HG03457 (cell line): ENCODE measurements around the gene PPP6R3.

Experiments
- ATAC-seq: cut with Tn5 transposase; IDR thresholded peaks from one replicate; pipeline ENCODE4 v1.9.1; 2021; ENCODE audit warnings: moderate number of reproducible peaks; ENCODE audit not compliant: unreplicated experiment

Gene PPP6R3

DNA sequence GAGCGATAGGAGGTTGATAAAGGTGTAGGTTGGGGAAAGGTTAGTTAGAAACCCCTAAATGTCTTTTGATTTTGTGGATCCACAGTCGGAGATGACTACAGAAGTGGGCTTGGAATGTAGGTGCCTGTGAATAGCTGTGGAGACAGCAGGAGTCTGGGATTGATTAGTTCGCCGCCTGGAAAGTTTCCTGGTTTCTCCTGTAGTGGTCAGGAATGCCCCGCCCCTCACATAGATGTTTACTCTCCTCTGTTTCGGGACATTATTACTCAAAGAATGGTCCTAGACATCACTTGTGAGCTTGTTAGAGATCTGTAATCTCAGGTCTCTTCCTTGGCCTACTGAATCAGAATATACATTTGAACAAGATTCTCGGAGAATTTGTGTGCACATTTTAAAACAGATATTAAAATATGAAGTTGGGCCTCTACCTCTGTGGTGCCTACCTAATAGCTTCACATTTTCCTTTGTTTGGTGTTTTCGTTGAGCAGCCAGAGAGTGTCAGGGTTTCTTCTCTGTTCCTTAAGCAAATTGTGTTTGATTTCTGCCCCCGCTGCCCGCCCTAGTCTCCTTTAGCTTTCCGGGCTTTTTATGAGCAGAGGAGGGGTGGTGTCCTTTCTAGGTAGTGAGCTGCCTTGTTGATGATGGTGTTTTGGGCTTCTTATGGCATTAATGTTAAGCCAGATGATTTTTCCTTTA lies 89.4 kb downstream of the PPP6R3 start:
- ATAC-seq = no peak

DNA sequence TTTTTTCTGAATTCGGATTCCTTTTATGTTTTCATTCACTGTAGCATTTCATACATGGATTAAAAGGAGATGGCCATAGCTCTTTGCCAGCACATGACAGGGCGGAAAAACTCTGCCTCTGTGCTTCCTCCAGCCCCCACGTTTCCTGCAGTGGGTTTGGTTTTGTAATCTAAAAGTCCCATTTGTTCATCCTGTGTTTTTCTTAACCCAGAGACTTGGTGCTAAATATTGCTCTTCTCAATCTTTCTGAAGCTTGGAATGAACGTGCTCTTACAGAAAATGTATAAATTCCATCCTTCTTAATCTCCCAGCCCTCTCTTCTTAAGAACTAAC lies 89.9 kb downstream of the PPP6R3 start:
- ATAC-seq = no peak

DNA sequence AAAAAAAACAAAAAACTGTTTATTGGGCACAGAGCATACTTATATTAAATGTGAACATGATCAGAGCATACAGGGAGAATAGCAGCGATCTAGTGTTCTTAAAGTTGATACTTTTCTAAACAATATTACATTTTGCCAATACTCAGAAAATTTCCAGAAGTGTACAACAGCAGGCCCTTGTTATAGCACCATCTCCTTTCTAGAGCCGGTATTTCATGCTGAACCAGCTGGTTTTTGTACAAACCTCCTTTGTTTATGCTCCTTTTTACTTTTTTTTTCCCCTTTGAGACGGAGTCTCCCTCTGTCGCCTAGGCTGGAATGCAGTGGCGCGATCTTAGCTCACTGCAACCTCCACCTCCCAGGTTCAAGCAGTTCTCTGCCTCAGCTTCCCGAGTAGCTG lies 90.7 kb downstream of the PPP6R3 start:
- no peak for ATAC-seq

DNA sequence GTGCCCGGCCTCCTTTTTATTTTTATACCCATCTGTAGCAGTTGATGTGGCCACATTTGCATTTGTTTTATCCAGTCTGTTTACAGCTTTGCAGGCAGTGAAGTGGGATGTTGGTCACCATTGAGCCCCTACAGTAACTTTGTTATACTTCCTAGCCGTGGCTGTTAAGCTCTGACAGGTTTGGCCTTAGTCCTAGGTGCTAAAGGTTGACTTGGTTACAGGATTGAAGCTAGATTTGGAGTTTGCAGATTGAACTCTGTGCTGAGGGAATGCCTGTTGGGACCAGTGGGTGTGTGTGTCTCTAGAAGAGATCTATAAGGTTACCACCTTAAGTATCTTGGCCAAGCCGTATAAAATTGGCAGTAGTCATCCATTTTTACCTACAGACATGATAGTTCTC lies 91.2 kb downstream of the PPP6R3 start:
- ATAC-seq = no peak

DNA sequence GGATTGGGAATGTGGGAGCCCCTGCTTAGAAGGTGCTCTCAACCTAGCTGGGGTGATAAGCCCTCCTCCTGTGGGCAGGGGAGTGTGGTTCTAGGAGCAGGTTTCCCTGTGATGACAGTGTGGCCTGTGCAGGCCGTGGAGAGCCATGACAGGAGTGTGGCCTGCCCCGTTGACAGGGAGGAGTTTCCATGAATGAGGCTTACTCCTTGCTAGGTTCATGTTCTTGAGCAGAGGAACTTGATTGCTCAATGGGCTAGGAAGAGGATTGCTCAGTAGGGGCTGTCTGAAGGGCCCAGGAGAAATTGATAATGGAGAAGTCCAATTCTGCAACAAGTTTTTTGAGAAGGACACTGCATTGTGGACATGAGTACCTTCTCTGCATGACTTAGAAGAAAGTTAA lies 92.0 kb downstream of the PPP6R3 start:
- ATAC-seq = no peak

DNA sequence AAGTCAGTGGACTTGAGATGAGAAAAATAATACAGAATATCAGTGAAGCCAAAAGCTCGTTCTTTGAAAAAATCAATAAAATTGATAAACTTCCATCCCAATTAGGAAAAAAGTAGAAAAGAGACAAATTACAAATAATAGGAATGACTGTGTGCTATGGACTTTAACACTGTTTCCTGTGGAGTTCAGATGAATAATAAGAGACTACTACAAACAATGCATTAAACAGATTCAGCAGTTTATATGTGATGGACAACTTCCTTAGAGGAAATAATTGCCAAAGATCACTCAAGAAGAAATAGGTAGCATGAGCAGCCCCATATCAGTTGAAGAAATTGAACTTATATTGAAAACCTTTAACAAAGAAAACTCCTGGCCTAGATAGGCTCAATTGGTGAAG lies 99.7 kb downstream of the PPP6R3 start:
- no peak for ATAC-seq

DNA sequence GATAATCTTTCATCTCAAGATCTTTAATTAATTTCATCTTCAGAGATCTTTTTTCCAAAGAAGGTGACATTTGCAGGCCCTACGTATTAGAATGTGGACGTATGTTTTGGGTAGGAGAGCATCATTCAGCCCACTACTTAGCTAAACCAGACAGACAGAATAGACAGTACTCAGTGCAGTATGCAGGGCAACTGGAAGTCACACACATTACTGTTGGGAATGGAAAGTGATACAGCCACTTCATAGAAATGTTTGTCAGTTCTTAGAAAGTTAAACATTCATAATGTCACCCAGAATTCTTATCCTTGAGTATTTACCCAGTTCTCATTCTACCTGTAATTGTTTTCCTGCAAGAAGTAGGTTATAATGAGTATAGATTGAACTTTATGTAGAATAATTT lies 102.9 kb downstream of the PPP6R3 start:
- ATAC-seq = no peak

DNA sequence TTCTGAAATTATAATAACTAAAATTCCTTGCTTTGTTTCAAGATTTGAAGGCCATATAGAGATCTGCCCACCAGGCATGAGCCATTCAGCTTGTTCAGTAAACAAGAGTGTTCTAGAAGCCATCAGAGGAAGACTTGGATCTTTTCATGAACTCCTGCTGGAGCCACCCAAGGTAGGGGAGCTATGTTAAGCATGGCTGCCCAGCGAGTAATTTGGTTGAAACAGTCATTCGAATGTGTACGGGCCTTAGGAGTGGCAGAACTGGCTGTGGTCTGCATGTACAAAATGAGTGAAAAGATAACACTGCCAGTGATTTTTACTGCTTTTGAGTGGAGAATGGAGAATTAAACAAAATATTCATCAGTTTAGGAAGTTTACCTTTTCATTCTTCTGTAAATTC lies 103.7 kb downstream of the PPP6R3 start:
- ATAC-seq = no peak

DNA sequence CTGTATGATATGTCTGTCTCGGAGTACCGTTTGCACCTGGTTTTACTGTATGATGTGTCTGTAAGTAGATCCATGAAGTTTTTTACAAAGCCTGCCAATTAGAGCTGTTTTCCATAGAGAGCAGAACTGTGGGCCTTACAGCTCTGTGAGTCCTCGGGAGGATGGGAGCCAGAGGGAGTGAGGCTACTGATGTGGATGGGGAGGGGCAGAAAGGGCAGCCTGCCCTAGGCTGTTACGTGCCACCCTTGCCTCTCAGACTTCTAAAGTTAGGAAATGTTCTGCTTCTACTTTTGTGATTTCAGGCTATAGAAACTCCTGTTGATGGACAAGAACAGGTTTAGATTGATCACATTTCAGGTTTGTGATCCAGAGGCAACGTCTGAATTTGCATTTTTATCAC lies 105.2 kb downstream of the PPP6R3 start:
- ATAC-seq = no peak

DNA sequence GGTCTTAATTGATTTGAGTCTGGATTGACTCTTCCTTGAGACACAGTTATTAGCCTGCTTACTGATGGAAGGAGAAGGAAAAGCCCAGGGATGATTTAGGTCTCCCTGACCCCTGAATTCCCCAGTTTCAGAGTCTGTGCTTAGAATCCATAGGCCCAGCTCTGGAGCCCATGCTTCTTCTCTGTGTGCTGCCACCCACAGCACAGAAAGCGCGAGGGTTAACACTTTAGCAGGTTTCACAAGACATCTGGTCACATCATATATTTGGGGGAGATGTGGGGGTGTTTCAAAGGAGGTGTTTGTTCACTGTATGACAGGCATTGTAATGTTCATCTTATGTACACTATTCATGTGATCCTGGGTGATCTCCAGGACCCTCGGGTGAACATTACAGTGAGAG lies 107.0 kb downstream of the PPP6R3 start:
- no peak for ATAC-seq

DNA sequence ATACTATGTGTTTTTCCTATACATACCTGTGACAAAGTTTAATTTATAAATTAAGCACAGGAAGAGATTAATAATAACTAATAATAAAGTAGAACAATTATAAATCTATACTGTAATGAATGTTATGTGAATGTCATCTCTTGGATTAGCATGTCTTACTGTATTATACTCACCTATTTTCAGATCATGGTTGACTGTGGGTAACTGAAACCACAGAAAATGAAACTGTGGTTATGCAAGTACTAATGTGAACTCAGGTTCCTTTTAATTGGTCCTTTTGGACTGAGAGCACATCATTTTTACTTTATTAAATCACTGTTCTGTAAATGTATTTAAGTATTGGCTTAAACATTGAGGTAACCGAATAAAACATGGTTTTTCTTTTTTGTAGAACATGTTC lies 108.8 kb downstream of the PPP6R3 start:
- no peak for ATAC-seq

DNA sequence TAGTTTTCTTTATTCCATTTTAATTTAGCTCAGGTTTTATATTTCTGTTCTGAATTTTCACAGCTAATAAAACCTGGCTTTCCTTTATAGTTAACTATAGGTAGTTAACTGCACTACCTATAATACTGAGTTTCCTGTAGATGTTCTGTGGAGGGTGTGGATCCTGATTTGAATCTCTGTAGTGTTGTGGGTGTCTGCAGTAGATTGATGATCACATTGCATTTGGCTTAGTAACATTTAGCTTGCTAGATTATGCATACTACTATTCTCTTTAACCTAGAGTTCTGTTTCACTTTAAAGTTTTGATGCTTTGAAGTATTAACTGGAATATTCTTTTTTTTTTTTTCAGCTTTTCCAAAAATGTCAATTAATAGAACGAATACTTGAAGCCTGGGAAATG lies 110.1 kb downstream of the PPP6R3 start:
- ATAC-seq = no peak

DNA sequence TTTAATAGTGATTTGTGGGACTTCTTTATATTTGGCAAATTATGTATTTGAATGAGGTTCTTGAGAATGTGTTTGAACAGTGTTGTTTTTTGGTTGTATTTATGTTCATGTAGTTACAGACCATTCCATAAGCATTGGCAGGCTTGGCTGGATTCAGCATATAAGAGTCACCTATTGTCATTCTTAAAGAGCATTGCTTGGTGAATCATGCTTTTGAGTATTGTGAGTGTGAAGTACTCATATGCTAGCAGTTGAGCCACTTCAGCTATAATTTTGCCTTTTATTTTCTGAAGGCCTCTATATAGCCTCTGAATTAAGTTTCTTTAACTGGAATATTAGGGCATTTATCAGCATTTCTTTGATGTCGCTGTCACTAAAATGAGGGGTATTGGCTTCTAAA lies 113.8 kb downstream of the PPP6R3 start:
- no peak for ATAC-seq

DNA sequence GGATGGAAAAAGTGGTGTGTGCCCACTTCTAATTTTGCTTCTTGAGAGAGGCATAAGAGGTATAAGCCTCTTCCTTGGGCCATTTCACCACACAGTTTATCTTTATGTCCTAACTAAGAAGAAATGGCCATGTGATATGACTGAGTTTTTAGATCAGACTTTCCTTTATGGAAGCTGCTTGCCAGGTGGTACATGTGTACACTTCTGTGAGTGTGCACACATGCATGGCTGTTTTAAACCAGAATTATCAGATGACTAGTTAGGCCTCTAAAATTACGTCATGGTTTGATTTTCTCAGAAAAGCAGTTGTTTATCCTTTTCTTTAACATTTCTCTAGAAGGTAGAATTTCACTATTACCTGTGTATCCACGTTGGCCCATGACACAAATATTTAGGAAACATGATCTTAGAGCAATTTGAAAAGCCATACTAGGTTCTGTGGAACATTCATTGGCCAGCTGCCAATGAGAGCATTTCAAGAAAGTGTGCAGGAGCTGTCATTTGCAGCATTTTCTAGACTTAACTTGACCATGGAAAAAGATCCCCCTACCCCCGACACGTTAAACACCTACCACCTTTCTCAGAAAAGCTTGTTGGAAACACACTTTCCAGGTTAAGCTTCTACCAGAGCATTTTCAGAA lies 114.6 kb downstream of the PPP6R3 start:
- no peak for ATAC-seq

DNA sequence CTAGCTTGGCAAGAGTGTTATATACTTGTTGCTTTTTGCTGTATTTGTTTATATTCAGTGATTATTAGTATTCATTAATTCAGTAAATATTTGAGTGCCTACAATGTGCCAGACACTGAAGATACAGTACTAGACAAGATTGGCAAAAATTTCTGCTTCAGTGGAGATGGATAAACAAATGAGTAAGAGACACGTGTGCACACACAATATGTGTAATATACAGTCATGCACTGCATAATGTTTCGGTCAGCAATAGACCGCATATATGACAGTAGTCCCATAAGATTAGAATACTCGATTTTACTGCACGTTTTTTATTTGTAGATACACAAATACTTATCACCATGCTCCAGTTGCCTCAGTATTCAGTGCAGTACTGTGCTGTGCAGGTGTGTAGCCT lies 118.9 kb downstream of the PPP6R3 start:
- no peak for ATAC-seq

DNA sequence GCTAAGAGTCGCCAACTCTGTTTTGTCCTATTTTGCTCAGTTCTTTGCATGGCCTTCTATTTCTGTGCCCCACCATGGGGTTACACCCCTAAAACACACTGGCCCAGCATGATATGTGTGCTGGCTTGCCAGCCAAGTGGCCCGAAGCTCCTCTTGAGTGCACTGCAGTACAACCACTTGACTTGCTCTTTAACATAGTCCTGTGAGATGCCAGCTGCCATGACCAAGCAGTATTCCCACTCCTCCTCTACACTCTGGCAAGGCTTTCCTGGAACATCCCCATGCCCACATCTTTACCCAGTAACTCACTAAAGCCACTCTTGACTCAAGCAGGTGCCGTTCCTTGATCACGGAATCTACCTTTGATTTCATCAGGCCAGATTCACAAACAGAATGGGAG lies 120.9 kb downstream of the PPP6R3 start:
- no peak for ATAC-seq

DNA sequence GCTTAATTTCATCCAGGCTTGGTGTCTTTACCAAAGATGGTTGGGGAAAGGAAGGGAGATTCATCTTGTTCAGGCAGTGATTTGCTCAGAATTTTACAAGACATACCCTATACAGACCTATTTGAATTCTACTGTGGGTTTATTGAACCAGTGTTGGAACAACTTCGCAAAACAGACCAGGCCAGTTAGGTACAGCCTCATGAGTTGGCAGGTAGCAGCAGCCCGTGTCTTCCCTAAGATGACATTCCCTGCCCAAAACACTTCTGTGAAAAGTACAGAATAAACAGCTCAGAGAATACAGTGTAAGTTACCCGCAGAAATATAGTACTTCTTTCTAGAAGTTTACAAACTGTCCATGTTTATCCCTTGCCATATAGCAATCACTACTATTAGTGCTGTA lies 121.3 kb downstream of the PPP6R3 start:
- no peak for ATAC-seq

DNA sequence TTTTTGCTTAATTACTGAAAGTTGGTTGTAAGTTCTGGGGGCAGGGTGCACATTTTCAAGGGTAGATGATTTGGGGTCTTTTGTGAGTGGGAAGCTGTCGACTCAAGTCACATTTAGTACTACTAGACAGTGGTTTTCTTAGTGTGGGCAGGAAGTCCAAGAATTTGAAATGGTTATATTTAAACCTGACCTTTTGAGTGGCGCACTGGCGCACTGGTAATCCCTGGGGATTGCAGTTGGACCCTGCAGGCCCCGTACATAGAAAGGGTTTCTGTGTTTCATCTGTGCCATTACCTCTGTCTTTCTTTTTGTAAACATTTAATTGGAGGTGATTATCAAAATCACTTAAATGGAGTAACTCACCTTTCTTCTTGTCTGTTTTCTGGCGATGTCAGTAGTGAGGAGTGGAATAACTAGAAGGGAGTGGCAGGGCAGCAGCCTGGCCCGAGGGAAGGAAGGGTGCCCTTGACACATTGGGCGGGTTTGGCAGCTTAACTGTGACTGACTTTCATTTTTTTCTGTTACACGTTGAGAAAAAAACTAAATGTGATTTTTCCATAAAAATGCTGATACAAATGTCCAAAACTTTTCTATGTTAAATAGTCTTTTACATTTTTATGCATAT lies 122.0 kb downstream of the PPP6R3 start:
- ATAC-seq = no peak

DNA sequence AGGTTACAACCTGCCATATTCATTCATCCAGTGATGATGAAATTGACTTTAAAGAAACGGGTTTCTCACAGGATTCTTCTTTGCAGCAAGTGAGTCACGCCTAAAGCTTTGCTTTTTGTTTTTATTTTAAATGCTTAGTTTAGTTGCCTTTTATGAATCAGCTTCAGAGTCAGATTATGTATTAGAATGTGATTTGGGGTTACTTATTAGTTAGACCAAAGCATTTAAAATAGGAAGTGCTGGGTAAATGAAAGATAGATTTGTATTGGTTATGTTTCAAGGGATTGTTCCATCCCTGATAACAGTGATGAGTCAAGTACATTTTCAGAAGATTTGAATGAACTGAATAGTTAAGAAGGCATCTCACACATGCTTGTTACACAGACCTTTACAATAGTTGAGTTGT lies 122.5 kb downstream of the PPP6R3 start:
- no peak for ATAC-seq

DNA sequence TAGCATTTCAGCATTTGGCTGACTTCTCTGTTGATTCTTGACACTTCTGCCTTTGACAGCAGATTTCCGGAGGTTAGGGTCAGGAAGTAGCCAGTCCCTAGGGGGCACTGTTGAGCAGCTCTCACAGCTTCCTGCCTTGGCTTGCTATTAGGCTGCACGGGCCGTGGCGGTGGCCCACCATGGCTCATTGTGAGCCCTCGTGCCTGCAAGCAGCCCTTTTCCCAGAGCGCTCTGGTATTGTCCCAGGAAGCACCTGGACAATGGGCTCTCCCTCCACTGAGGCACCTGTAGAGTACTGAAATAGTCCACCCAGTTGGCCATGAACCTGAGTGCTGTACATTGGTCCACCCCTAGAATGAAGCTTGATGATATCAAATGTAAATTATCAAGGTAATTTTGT lies 123.5 kb downstream of the PPP6R3 start:
- no peak for ATAC-seq

DNA sequence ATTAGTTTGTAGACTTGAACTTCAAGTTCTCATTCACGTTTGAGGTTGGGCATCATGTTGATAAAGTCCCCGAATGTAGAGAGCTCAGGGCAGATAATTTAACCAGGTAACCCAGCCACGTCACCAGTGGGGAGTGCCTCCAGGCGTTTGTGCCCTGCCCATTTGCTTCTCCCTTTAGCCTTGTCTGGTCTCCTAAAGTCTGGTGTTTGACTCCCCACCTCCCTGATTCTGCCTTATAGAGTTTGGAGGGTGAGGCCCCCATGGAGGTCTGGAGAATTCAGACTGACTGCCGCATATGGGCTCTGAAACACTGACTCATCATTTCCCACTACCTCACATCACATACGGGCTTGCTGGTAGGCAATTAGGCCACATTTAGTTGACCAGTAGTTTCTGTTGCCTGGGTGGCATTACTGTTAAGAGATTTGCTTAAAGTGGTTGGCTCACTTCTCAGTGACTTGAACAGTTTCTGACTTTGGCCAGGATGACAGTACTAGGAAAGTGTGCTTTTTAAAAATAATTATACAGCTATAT lies 124.5 kb downstream of the PPP6R3 start:
- ATAC-seq = no peak

DNA sequence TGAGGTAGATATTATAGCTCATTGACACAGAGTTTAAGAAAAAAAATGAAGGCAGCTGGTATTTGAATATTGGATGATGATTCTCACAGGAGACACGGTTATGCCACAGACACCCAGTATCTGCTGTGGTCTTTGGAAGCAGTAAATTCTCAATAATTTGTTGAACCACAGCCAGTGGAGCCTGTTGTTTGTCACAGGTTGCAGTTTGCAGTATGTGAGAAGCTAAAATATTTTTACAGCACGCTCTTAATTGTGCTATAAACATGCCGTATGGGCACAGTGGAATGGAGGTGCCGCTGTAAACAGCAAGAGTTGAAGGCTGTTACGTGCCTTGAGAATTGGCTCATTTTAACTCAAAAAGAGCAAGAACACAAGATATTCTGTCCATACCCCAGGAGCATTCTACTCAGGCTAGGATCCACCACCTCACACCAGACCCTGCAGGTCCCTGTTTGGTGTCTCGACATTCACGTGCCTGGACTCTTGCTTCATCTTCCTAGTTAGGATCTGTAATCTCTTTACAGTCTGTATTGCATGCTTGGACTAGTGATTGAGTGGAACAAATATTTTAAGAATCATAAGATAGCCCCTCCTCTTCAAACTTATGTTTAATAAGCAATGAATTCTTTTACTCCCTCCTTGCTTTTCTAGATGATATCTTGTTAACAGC lies 129.1 kb downstream of the PPP6R3 start:
- ATAC-seq = no peak
